Suprapubic skin (tissue), 4 donors: ENCODE measurements around the gene CENPE.

Experiments used
- EP300 ChIP-seq: sonication (generic); formaldehyde crosslinking; IDR thresholded peaks from one replicate; pipeline ENCODE4 v1.6.1; 2017; ENCODE audit warnings: antibody characterized with exemption
- POLR2AphosphoS5 ChIP-seq, 3 donors: sonication (generic); formaldehyde crosslinking; IDR thresholded peaks; one replicate each; pipeline ENCODE4 v1.6.1; 2017; ENCODE audit warnings: antibody characterized with exemption in 3 of 3
- TF ChIP-seq, protein P1 (sequence below), 2 donors: fragments of 200-600 bp in 1 of 2; fragments of 450-650 bp in 1 of 2; sonication (generic) in 1 of 2; IDR thresholded peaks; one replicate each; pipeline ENCODE4 v1.5.1; 2016 to 2019; ENCODE audit warnings: antibody characterized with exemption in 2 of 2, mild to moderate bottlenecking in 1 of 2, moderate library complexity in 1 of 2

DNA sequence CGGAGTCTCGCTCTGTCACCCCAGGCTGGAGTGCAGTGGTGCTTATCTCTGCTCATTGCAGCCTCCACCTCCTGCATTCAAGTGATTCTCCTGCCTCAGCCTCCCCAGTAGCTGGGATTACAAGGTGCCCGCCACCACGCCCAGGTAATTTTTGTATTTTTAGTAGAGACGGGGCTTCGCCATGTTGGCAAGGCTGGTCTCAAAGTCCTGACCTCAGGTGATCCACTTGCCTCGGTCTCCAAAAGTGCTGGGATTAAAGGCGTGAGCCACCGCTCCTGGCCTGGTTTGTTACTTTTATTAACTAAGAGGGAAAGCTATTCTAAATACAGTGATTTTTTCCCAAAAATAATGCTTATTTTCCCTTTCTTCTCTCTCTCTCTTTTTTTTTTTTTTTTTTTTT is 866 bp upstream of the CENPE start:
- no peak for TF ChIP-seq EP300
- TF ChIP-seq, protein P1, sequence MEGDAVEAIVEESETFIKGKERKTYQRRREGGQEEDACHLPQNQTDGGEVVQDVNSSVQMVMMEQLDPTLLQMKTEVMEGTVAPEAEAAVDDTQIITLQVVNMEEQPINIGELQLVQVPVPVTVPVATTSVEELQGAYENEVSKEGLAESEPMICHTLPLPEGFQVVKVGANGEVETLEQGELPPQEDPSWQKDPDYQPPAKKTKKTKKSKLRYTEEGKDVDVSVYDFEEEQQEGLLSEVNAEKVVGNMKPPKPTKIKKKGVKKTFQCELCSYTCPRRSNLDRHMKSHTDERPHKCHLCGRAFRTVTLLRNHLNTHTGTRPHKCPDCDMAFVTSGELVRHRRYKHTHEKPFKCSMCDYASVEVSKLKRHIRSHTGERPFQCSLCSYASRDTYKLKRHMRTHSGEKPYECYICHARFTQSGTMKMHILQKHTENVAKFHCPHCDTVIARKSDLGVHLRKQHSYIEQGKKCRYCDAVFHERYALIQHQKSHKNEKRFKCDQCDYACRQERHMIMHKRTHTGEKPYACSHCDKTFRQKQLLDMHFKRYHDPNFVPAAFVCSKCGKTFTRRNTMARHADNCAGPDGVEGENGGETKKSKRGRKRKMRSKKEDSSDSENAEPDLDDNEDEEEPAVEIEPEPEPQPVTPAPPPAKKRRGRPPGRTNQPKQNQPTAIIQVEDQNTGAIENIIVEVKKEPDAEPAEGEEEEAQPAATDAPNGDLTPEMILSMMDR (IDR thresholded peaks at IDR 0.05), result no peak
- TF ChIP-seq POLR2AphosphoS5 (IDR thresholded peaks at IDR 0.05), result no peak
